Smooth muscle cell (in vitro differentiated cells): Measurements from ENCODE around the gene DNAJB1. TPM values are rescaled to one million over a fixed set of nuclear protein-coding genes. Genes with fewer than 3 reads are reported as not detected.

Source experiments
- DNase-seq: peaks from one replicate; lab custom pipeline; 2025; ENCODE audit not compliant: unreplicated experiment; lab: John Stamatoyannopoulos, UW
- H2AFZ ChIP-seq: fragments of 200-600 bp; sonication (generic); 2 replicates; pipeline ENCODE4 v1.6.0; 2016; ENCODE audit warnings: antibody characterized with exemption, low read depth, mild to moderate bottlenecking
- H3F3A ChIP-seq: fragments of 200-600 bp; sonication (generic); 2 replicates; pipeline ENCODE4 v1.6.0; 2017; ENCODE audit warnings: antibody characterized with exemption, low read depth
- H3K27ac ChIP-seq: fragments of 200-600 bp; sonication (generic); 2 replicates; pipeline ENCODE4 v1.5.1; 2016; ENCODE audit warnings: low read depth, mild to moderate bottlenecking
- H3K27me3 ChIP-seq: fragments of 200-600 bp; sonication (generic); 2 replicates; pipeline ENCODE4 v1.6.1; 2016; ENCODE audit warnings: low read depth, mild to moderate bottlenecking
- H3K36me3 ChIP-seq: fragments of 200-600 bp; sonication (generic); 2 replicates; pipeline ENCODE4 v1.5.1; 2016; ENCODE audit warnings: low read depth
- H3K4me1 ChIP-seq: fragments of 200-600 bp; sonication (generic); 2 replicates; pipeline ENCODE4 v1.5.1; 2016; ENCODE audit warnings: low read depth
- H3K4me2 ChIP-seq: fragments of 200-600 bp; sonication (generic); 2 replicates; pipeline ENCODE4 v1.6.0; 2016; ENCODE audit warnings: mild to moderate bottlenecking
- H3K4me3 ChIP-seq: fragments of 200-600 bp; sonication (generic); 2 replicates; pipeline ENCODE4 v1.5.1; 2016; ENCODE audit warnings: mild to moderate bottlenecking
- H3K79me2 ChIP-seq: fragments of 200-600 bp; sonication (generic); 2 replicates; pipeline ENCODE4 v1.6.0; 2016; ENCODE audit warnings: low read depth, mild to moderate bottlenecking
- H3K9ac ChIP-seq: fragments of 200-600 bp; sonication (generic); 2 replicates; pipeline ENCODE4 v1.6.0; 2016; ENCODE audit warnings: low read depth
- H3K9me3 ChIP-seq: fragments of 200-600 bp; sonication (generic); replicated peaks from 2 replicates; pipeline ENCODE4 v1.5.1; 2016; ENCODE audit warnings: low read depth
- H4K20me1 ChIP-seq: fragments of 200-600 bp; sonication (generic); 2 replicates; pipeline ENCODE4 v1.6.0; 2016; ENCODE audit warnings: low read depth
- CTCF ChIP-seq: fragments of 200-600 bp; sonication (generic); IDR thresholded peaks from 2 replicates; pipeline ENCODE4 v1.5.1; 2017; ENCODE audit warnings: borderline replicate concordance, mild to moderate bottlenecking, antibody characterized with exemption; ENCODE audit not compliant: insufficient read depth, poor library complexity, severe bottlenecking
- WGBS: methylation state at CpG from one replicate; pipeline ENCODE4 v1.1.7; 2016; ENCODE audit warnings: low lambda C conversion rate; 5-methylcytosine and 5-hydroxymethylcytosine counted together
- polyA plus RNA-seq: library from polyadenylated mRNA; unstranded; fragments of >200 nt; fragmentation: Nextera tagmentation; extraction: Ambion mirVana; gene quantifications from 2 replicates; pipeline ENCODE4 v1.2.1, GENCODE V29; 2016
- total RNA-seq: library from RNA; depleted of rRNA; stranded (reverse); fragments of >200 nt; gene quantifications from 2 replicates; pipeline ENCODE4 v1.2.3, GENCODE V29; 2014

The DNAJB1 gene
- total and polyA plus RNA-seq, 2 experiments from 2014 or later = 114 to 152 TPM

- no peak for DNase-seq
- no peak overlapping the region for H2AFZ ChIP-seq
- no peak overlapping the region for H3K27ac ChIP-seq
- no peaks in the 10 kb centered on the region for H3F3A ChIP-seq
- TF ChIP-seq CTCF = no peak
- peaks cover 2% of the 10 kb centered on the region for H3K4me1 ChIP-seq
- H3K36me3 ChIP-seq = no peaks in the 10 kb centered on the region
- H3K9me3 ChIP-seq = no peaks in the 10 kb centered on the region
- no peak overlapping the region for H3K4me3 ChIP-seq
- H4K20me1 ChIP-seq = peaks cover 56% of the 10 kb centered on the region
- H3K9ac ChIP-seq = no peak overlapping the region
- no peaks in the 10 kb centered on the region for H3K79me2 ChIP-seq
- H3K4me2 ChIP-seq = no peak overlapping the region
- H3K27me3 ChIP-seq = no peaks in the 10 kb centered on the region
- 75% methylated on average over 5 of the region's 5 CpGs for WGBS
These were observed 37.5 kb downstream of the DNAJB1 start for GRCh38 chr19:14480700-14481079.

- peak; percentile 5 for DNase-seq
These were observed 38.1 kb downstream of the DNAJB1 start for GRCh38 chr19:14479975-14480699.

GRCh38 chr19:14479309-14479974 is 38.8 kb downstream of the DNAJB1 start:
- peaks cover 12% of the 10 kb centered on the region for H3K4me1 ChIP-seq
- WGBS = 97% methylated on average over 14 of the region's 14 CpGs
- H3K4me2 ChIP-seq = no peak overlapping the region
- H2AFZ ChIP-seq = no peak overlapping the region
- no peaks in the 10 kb centered on the region for H3K36me3 ChIP-seq
- H3K27me3 ChIP-seq = no peaks in the 10 kb centered on the region
- H3K4me3 ChIP-seq = no peak overlapping the region
- H3F3A ChIP-seq = no peaks in the 10 kb centered on the region
- TF ChIP-seq CTCF = no peak
- peaks cover 53% of the 10 kb centered on the region for H4K20me1 ChIP-seq
- DNase-seq = no peak
- H3K9me3 ChIP-seq = no peaks in the 10 kb centered on the region
- no peak overlapping the region for H3K27ac ChIP-seq
- no peak overlapping the region for H3K9ac ChIP-seq
- no peaks in the 10 kb centered on the region for H3K79me2 ChIP-seq

More at GRCh38 chr19:14479975-14480699, 38.1 kb downstream of the DNAJB1 start:
- peak; percentile 86 for TF ChIP-seq CTCF
- no peaks in the 10 kb centered on the region for H3K27me3 ChIP-seq
- H3K36me3 ChIP-seq = no peaks in the 10 kb centered on the region
- H3K4me1 ChIP-seq = peaks cover 8% of the 10 kb centered on the region
- no peak overlapping the region for H3K4me3 ChIP-seq
- H3K4me2 ChIP-seq = no peak overlapping the region
- H4K20me1 ChIP-seq = peaks cover 53% of the 10 kb centered on the region
- no peaks in the 10 kb centered on the region for H3K9me3 ChIP-seq
- no peak overlapping the region for H3K9ac ChIP-seq
- WGBS = 68% methylated on average over 40 of the region's 43 CpGs
- no peak overlapping the region for H3K27ac ChIP-seq
- H3K79me2 ChIP-seq = no peaks in the 10 kb centered on the region
- H2AFZ ChIP-seq = no peak overlapping the region
- no peaks in the 10 kb centered on the region for H3F3A ChIP-seq
